Kidney epithelial cell (primary cell): Measurements from ENCODE around the gene FLNB. TPM values are rescaled to one million over a fixed set of nuclear protein-coding genes. Genes with fewer than 3 reads are reported as not detected.

ENCODE experiments used
- DNase-seq: peaks from one replicate; pipeline ENCODE4 v3.0.0-alpha.2; 2010; ENCODE audit warnings: low read depth
- H3K27me3 ChIP-seq: 2 replicates; pipeline ENCODE4 v1.6.0; 2011; ENCODE audit warnings: low read length; ENCODE audit not compliant: control insufficient read depth, insufficient read depth
- H3K36me3 ChIP-seq: 2 replicates; pipeline ENCODE4 v1.5.1; 2011; ENCODE audit warnings: low read length; ENCODE audit not compliant: control insufficient read depth, insufficient read depth
- H3K4me3 ChIP-seq: 2 replicates; pipeline ENCODE4 v1.5.1; 2011; ENCODE audit warnings: low read depth, mild to moderate bottlenecking, control low read depth, low read length
- total RNA-seq: library from RNA; depleted of rRNA; stranded (reverse); fragments of >200 nt; gene quantifications from 2 replicates; pipeline ENCODE4 v1.2.3, GENCODE V29; 2015
- TF ChIP-seq, protein P1 (sequence below): IDR thresholded peaks from 2 replicates; pipeline ENCODE4 v1.5.1; 2011; ENCODE audit warnings: mild to moderate bottlenecking, moderate library complexity, low read length, control low read depth, inconsistent platforms; ENCODE audit not compliant: insufficient read depth, poor library complexity, severe bottlenecking

The FLNB gene
- total RNA-seq, 1 donor from 2014 or later, result 536 TPM

DNA sequence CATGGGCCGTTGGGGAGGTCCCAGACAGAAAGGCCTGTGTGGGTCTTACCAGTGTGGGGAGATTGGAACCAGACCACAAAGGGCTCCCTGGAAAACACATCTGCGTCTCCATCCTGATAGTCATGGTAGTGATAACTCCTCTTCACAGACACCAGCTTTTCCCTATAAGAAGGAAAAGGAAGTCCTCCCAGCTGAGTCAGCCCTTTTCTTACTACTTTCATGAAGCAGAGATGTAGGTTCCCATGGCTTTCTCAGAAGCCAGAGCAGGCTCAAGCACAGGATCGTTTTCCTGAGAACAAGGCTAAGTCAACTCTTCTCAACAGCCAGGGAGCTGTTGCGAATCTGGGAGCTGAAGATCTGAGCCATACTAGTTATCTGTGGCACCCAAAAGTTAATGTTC is 196.5 kb downstream of the FLNB start:
- Histone ChIP-seq H3K27me3 (peaks cover 2% of the 10 kb centered on the region), H3K4me3 (no peak overlapping the region), H3K36me3 (no peaks in the 10 kb centered on the region)
- DNase-seq, result no peak
- TF ChIP-seq, protein P1, sequence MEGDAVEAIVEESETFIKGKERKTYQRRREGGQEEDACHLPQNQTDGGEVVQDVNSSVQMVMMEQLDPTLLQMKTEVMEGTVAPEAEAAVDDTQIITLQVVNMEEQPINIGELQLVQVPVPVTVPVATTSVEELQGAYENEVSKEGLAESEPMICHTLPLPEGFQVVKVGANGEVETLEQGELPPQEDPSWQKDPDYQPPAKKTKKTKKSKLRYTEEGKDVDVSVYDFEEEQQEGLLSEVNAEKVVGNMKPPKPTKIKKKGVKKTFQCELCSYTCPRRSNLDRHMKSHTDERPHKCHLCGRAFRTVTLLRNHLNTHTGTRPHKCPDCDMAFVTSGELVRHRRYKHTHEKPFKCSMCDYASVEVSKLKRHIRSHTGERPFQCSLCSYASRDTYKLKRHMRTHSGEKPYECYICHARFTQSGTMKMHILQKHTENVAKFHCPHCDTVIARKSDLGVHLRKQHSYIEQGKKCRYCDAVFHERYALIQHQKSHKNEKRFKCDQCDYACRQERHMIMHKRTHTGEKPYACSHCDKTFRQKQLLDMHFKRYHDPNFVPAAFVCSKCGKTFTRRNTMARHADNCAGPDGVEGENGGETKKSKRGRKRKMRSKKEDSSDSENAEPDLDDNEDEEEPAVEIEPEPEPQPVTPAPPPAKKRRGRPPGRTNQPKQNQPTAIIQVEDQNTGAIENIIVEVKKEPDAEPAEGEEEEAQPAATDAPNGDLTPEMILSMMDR, result no peak

- no peak for DNase-seq
- TF ChIP-seq, protein P1, result no peak
- no peak overlapping the region for H3K4me3 ChIP-seq
- peaks cover 4% of the 10 kb centered on the region for H3K27me3 ChIP-seq
- H3K36me3 ChIP-seq, result no peaks in the 10 kb centered on the region
Observed at GRCh38 chr3:58205981-58206380, 197.8 kb downstream of the FLNB start.

DNA sequence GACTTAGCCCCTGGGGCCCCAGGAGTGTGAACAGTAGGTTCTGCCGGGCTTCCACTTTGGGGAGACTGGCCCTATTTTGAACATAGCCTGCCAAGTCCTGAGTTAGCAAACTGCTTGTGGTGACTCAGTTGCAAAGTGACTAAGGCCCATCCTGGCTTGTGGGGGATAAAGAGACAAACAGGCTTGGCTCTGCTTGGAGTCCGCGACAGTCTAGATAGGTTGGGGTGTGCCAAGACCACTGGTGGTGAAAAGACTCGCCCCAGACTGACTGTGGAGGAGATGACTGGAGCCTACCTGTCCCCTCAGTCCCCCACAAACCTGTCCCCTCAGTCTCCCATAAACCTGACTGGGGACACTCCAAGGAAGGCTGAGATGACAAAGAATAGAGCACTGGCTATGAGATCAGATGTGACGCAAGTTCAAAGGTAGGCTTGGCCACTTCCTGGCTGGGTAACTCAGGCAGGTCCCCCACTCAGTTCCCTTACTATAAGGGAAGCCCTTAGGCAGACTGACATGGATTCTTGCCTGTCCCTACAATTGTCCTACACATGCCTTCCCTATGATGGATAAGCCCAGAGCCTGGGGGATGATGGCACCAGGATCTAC is 198.3 kb downstream of the FLNB start:
- Histone ChIP-seq H3K4me3 (no peak overlapping the region), H3K27me3 (peaks cover 4% of the 10 kb centered on the region), H3K36me3 (no peaks in the 10 kb centered on the region)
- TF ChIP-seq, protein P1, result no peak
- no peak for DNase-seq

GRCh38 chr3:58207954-58208353 is 199.7 kb downstream of the FLNB start:
- TF ChIP-seq, protein P1, result no peak
- H3K36me3 ChIP-seq, result no peaks in the 10 kb centered on the region
- H3K4me3 ChIP-seq, result no peak overlapping the region
- DNase-seq, result no peak
- H3K27me3 ChIP-seq, result peaks cover 4% of the 10 kb centered on the region

DNA sequence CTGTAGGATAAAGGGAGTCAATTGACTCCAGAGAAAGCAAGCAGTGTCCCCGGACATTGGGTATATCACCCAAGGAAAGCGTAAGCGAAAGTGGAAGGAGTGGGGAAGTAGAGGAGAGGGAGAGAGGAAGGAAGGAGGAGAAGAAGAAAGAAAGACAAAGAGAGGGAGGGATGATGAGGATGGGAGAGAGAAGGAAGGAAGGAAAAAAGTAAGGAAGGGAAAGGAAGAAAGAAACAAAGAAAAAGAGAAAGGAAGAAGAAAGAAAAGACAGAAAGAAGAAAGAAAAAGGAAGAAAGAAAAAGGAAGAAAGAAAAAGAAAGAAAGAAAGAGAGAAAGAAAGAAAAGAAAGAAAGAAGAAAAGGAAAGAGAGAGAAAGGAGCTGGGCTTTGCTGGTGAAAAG is 201.7 kb downstream of the FLNB start:
- TF ChIP-seq, protein P1, result no peak
- no peak for DNase-seq
- Histone ChIP-seq H3K27me3 (peaks cover 4% of the 10 kb centered on the region), H3K36me3 (no peaks in the 10 kb centered on the region), H3K4me3 (no peak overlapping the region)
